DND-41 (cell line): ENCODE measurements around the gene GPANK1.

Source experiments
- ATAC-seq: fragments of 200-7000 bp; cut with Tn5 transposase; 3 replicates; pipeline ENCODE4 v1.9.1; 2021; ENCODE audit warnings: low read depth; ENCODE audit not compliant: insufficient read depth
- DNase-seq: peaks from one replicate; pipeline ENCODE4 v3.0.0-alpha.2; 2020
- H2AFZ ChIP-seq: 2 replicates; pipeline ENCODE4 v1.6.0; 2012; ENCODE audit warnings: low read depth, low read length
- H3K27ac ChIP-seq: 2 replicates; pipeline ENCODE4 v1.5.1; 2012; ENCODE audit warnings: low read length, inconsistent platforms
- H3K27me3 ChIP-seq: fragments of 200-600 bp; sonication (generic); 2 replicates; pipeline ENCODE4 v1.6.0; 2012; ENCODE audit warnings: low read length, mild to moderate bottlenecking, inconsistent platforms; ENCODE audit not compliant: insufficient read depth, poor library complexity
- H3K36me3 ChIP-seq: 2 replicates; pipeline ENCODE4 v1.5.1; 2012; ENCODE audit warnings: low read length, inconsistent platforms; ENCODE audit not compliant: insufficient read depth
- H3K4me1 ChIP-seq: 2 replicates; pipeline ENCODE4 v1.5.1; 2012; ENCODE audit warnings: mild to moderate bottlenecking, low read length; ENCODE audit not compliant: insufficient read depth
- H3K4me2 ChIP-seq: 2 replicates; pipeline ENCODE4 v1.6.0; 2012; ENCODE audit warnings: mild to moderate bottlenecking, moderate library complexity, low read length, inconsistent platforms; ENCODE audit not compliant: insufficient read depth
- H3K4me3 ChIP-seq, 2 experiments: fragments of 200-600 bp in 1 of 2; shearing (Covaris generic) in 1 of 2; 2 replicates each; pipeline ENCODE4 v1.5.1; 2012 to 2016; ENCODE audit warnings: inconsistent platforms in 2 of 2, low read length in 2 of 2, mild to moderate bottlenecking in 2 of 2, low read depth in 1 of 2, moderate library complexity in 1 of 2
- H3K79me2 ChIP-seq: 2 replicates; pipeline ENCODE4 v1.6.0; 2012; ENCODE audit warnings: low read length, inconsistent platforms; ENCODE audit not compliant: insufficient read depth
- H3K9ac ChIP-seq: 2 replicates; pipeline ENCODE4 v1.6.0; 2012; ENCODE audit warnings: low read depth, mild to moderate bottlenecking, inconsistent platforms, low read length, moderate library complexity
- H3K9me3 ChIP-seq: 2 replicates; pipeline ENCODE4 v1.5.1; 2012; ENCODE audit warnings: low read length, moderate library complexity, mild to moderate bottlenecking, inconsistent platforms; ENCODE audit not compliant: insufficient read depth, severe bottlenecking
- H4K20me1 ChIP-seq: 2 replicates; pipeline ENCODE4 v1.6.0; 2012; ENCODE audit warnings: low read length; ENCODE audit not compliant: insufficient read depth
- CTCF ChIP-seq: IDR thresholded peaks from 2 replicates; pipeline ENCODE4 v1.5.1; 2012; ENCODE audit warnings: borderline replicate concordance, low read length, moderate library complexity, mild to moderate bottlenecking; ENCODE audit not compliant: poor library complexity, severe bottlenecking; ENCODE audit errors: extremely low read depth
- EZH2 ChIP-seq: IDR thresholded peaks from 3 replicates; pipeline ENCODE4 v1.6.1; 2012; ENCODE audit warnings: borderline replicate concordance, low read depth, mild to moderate bottlenecking, moderate library complexity, low read length, inconsistent platforms; ENCODE audit not compliant: severe bottlenecking

GPANK1 gene

DNA sequence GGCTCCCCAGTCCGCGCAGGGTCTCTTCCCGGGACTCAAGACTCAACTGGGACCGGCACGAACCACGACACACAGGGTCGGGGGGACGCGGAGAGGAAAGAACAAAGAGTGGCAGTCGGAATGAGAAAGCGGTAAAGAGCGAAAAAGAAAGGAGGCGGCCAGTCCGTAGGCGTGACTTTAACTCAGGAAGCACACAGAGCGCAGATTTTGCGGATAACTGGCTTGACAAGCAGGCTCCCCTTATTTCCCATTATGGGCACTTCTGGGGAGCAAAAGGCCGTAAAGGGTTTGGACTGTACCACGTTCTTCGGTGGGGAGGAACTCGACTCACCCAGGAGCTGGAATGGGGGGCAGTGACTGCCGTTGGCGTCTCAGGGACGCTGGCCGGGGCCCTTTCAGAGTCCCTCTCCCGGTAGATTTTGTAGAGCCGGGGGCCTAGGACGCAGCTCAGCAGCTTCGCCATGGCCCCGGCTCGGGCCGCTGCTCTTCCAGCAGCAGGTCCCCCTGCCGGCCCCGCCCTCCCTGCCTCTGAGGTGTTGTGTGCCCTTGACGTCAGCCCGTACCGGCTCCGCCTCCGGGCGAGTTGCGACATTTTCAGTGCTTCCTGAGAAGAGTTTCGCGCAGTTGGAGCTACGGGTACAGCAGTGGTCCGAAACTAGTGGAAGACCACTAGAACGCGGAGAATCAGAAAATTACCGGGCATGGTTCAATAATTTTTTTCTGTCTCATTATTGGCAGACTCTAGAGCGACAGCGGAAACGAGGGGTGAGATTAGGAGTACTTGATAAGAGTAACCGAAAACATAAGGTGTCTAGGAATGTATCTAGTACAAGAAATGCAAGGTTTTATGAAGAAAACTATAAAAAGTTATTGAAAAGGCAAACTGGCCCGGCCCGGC lies 38.3 kb upstream of the GPANK1 start, which contains the start of gene ABHD16A:
TSS of gene ABHD16A (minus strand) at position 506 of the 898 bp plus-strand sequence. CDS start at position 463, 43 bp downstream.
- Histone ChIP-seq H2AFZ (peak within 1 kb of the TSS; percentile 81), H3K79me2 (peaks cover 42% of the 10 kb centered on the region), H3K4me3 (peak within 1 kb of the TSS; percentile 82 to 91), H3K36me3 (peaks cover 28% of the 10 kb centered on the region), H3K27ac (peak within 1 kb of the TSS; percentile 93), H4K20me1 (no peaks in the 10 kb centered on the region), H3K9me3 (no peaks in the 10 kb centered on the region), H3K9ac (peak within 1 kb of the TSS; percentile 84), H3K4me2 (peak within 1 kb of the TSS; percentile 73), H3K27me3 (no peaks in the 10 kb centered on the region), H3K4me1 (peaks cover 34% of the 10 kb centered on the region)
- no peak for TF ChIP-seq EZH2
- no peak for TF ChIP-seq CTCF
- peak; percentile 92 for ATAC-seq
- peak; percentile 99 for DNase-seq

DNA sequence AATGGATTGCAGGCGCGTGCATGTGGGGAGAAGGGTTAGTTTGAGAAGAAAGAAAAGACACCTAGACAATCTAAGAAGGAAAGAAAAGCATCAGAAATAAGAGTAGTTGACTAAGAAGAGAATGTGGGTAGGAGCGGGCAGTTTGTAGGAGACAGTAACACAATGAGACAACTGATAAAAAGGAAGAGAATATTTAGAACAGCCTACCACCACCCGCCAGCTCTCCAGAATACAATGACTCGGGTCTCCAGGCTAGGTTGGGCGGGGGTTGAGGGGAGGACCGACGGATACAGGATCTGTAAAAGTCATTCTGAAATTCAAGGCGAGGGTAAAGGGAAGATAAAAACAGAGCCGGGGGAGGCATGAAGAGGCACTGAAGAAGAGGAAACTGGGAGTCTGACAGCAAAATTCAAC lies 37.6 kb upstream of the GPANK1 start:
- H3K36me3 ChIP-seq, result peaks cover 33% of the 10 kb centered on the region
- peak overlapping the region; percentile 93 for H3K27ac ChIP-seq
- ATAC-seq, result peak; percentile 15
- TF ChIP-seq CTCF (no peak), EZH2 (no peak)
- DNase-seq, result no peak
- peaks cover 44% of the 10 kb centered on the region for H3K79me2 ChIP-seq
- no peaks in the 10 kb centered on the region for H3K27me3 ChIP-seq
- H3K9me3 ChIP-seq, result no peaks in the 10 kb centered on the region
- H3K4me1 ChIP-seq, result peaks cover 34% of the 10 kb centered on the region
- peak overlapping the region; percentile 76 for H2AFZ ChIP-seq
- peak overlapping the region; percentile 82 to 91 for H3K4me3 ChIP-seq
- no peaks in the 10 kb centered on the region for H4K20me1 ChIP-seq
- peak overlapping the region; percentile 84 for H3K9ac ChIP-seq
- H3K4me2 ChIP-seq, result peak overlapping the region; percentile 73

GRCh38 chr6:31701666-31702404 lies 37.0 kb upstream of the GPANK1 start:
- TF ChIP-seq CTCF (no peak), EZH2 (no peak)
- DNase-seq (no peak), ATAC-seq (0 out of 3 replicates have a peak, but pooled peaks have one; percentile 7)
- H3K4me1 ChIP-seq, result peaks cover 34% of the 10 kb centered on the region
- H3K27me3 ChIP-seq, result no peaks in the 10 kb centered on the region
- H2AFZ ChIP-seq, result peak overlapping the region; percentile 76; the same call in 1 of the 2 replicates
- H3K9me3 ChIP-seq, result no peaks in the 10 kb centered on the region
- peak overlapping the region; percentile 93 for H3K27ac ChIP-seq
- H3K4me3 ChIP-seq, result peak overlapping the region; percentile 82 to 91
- H3K9ac ChIP-seq, result peak overlapping the region; percentile 84
- peak overlapping the region; percentile 73 for H3K4me2 ChIP-seq
- H3K36me3 ChIP-seq, result peaks cover 39% of the 10 kb centered on the region
- H4K20me1 ChIP-seq, result no peaks in the 10 kb centered on the region
- peaks cover 44% of the 10 kb centered on the region for H3K79me2 ChIP-seq
